Measurements from ENCODE around the gene AFAP1.

AFAP1 gene

GRCh38 chr4:7786517-7786916, 153.1 kb downstream of the AFAP1 start:
- no peak for DNase-seq (ENCODE audit: low read depth, low spot score)

- DNase-seq (ENCODE audit: low read depth, low spot score), result no peak
Measured at GRCh38 chr4:7786040-7786439, 153.6 kb downstream of the AFAP1 start.

GRCh38 chr4:7785017-7785416, 154.6 kb downstream of the AFAP1 start:
- peak; percentile 50 for DNase-seq (ENCODE audit: low read depth, low spot score)

- no peak for DNase-seq (ENCODE audit: low read depth, low spot score)
Measured at GRCh38 chr4:7784131-7784870, 155.4 kb downstream of the AFAP1 start.

GRCh38 chr4:7783541-7783940, 156.1 kb downstream of the AFAP1 start:
- no peak for DNase-seq (ENCODE audit: low read depth, low spot score)

GRCh38 chr4:7782783-7783182, 156.9 kb downstream of the AFAP1 start:
- DNase-seq (ENCODE audit: low read depth, low spot score), result no peak

GRCh38 chr4:7781993-7782392, 157.7 kb downstream of the AFAP1 start:
- no peak for DNase-seq (ENCODE audit: low read depth, low spot score)

- peak; percentile 28 for DNase-seq (ENCODE audit: low read depth, low spot score)
Measured at GRCh38 chr4:7781366-7781765, 158.3 kb downstream of the AFAP1 start.

- no peak for DNase-seq (ENCODE audit: low read depth, low spot score)
Measured at GRCh38 chr4:7780751-7781348, 158.8 kb downstream of the AFAP1 start.

- DNase-seq (ENCODE audit: low read depth, low spot score), result no peak
Measured at GRCh38 chr4:7779432-7779768, 160.3 kb downstream of the AFAP1 start.

GRCh38 chr4:7778510-7779431, 160.9 kb downstream of the AFAP1 start:
- DNase-seq (ENCODE audit: low read depth, low spot score), result no peak

- no peak for DNase-seq (ENCODE audit: low read depth, low spot score)
Measured at GRCh38 chr4:7777871-7778509, 161.7 kb downstream of the AFAP1 start.

GRCh38 chr4:7777017-7777710, 162.5 kb downstream of the AFAP1 start:
- DNase-seq (ENCODE audit: low read depth, low spot score), result no peak

- no peak for DNase-seq (ENCODE audit: low read depth, low spot score)
Measured at GRCh38 chr4:7775396-7775795, 164.3 kb downstream of the AFAP1 start.

GRCh38 chr4:7774301-7775294, 165.1 kb downstream of the AFAP1 start:
- no peak for DNase-seq (ENCODE audit: low read depth, low spot score)

- no peak for DNase-seq (ENCODE audit: low read depth, low spot score)
Measured at GRCh38 chr4:7773401-7774180, 166.1 kb downstream of the AFAP1 start.

- no peak for DNase-seq (ENCODE audit: low read depth, low spot score)
Measured at GRCh38 chr4:7772711-7773385, 166.8 kb downstream of the AFAP1 start.

- DNase-seq (ENCODE audit: low read depth, low spot score), result no peak
Measured at GRCh38 chr4:7771541-7772507, 167.8 kb downstream of the AFAP1 start.

All from astrocyte of the hippocampus (primary cell).